SKM-1 (cell line): ENCODE data around the gene NFYC.

ENCODE experiments used
- DNase-seq: peaks from one replicate; lab custom pipeline; 2025; ENCODE audit not compliant: unreplicated experiment; lab: John Stamatoyannopoulos, UW

NFYC gene

GRCh38 chr1:40734882-40735628 lies 43.6 kb downstream of the NFYC start:
- DNase-seq: no peak

GRCh38 chr1:40736085-40736531 lies 44.6 kb downstream of the NFYC start:
- DNase-seq: no peak

GRCh38 chr1:40738831-40739230 lies 47.3 kb downstream of the NFYC start:
- no peak for DNase-seq

- no peak for DNase-seq
These were observed 48.0 kb downstream of the NFYC start for GRCh38 chr1:40739455-40740008.

- no peak for DNase-seq
These were observed 48.8 kb downstream of the NFYC start for GRCh38 chr1:40740039-40740996.

- no peak for DNase-seq
These were observed 49.7 kb downstream of the NFYC start for GRCh38 chr1:40740997-40741736.

GRCh38 chr1:40742363-40743061 lies 51.0 kb downstream of the NFYC start:
- DNase-seq: no peak

- no peak for DNase-seq
These were observed 51.9 kb downstream of the NFYC start for GRCh38 chr1:40743452-40743851.

- no peak for DNase-seq
These were observed 52.4 kb downstream of the NFYC start for GRCh38 chr1:40743860-40744259.

GRCh38 chr1:40745176-40745575 lies 53.7 kb downstream of the NFYC start:
- no peak for DNase-seq

- no peak for DNase-seq
These were observed 55.0 kb downstream of the NFYC start for GRCh38 chr1:40746344-40747090.

- DNase-seq: no peak
These were observed 57.6 kb downstream of the NFYC start for GRCh38 chr1:40748841-40749718.

GRCh38 chr1:40749817-40750216 lies 58.3 kb downstream of the NFYC start:
- DNase-seq: no peak

- DNase-seq: no peak
These were observed 59.0 kb downstream of the NFYC start for GRCh38 chr1:40750451-40750908.

GRCh38 chr1:40751802-40752201 lies 60.3 kb downstream of the NFYC start:
- DNase-seq: no peak

GRCh38 chr1:40753142-40753882 lies 61.8 kb downstream of the NFYC start:
- DNase-seq: no peak

GRCh38 chr1:40754201-40754600 lies 62.7 kb downstream of the NFYC start:
- DNase-seq: no peak

- DNase-seq: no peak
These were observed 63.6 kb downstream of the NFYC start for GRCh38 chr1:40755067-40755466.
